ENCODE data around the gene DNAH11. TPM values are rescaled to one million over a fixed set of nuclear protein-coding genes. Genes with fewer than 3 reads are reported as not detected.

DNAH11 gene
- total and polyA plus RNA-seq, 4 donors, result 1.8 to 24.7 (median 8.1) TPM

- ATAC-seq (ENCODE audit: insufficient read depth, low FRiP score), result no peak
- 89% methylated on average over 5 of the region's 5 CpGs for WGBS, 2 donors
- Histone ChIP-seq H3K36me3 (ENCODE audit: control insufficient read depth in 4 of 4, insufficient read depth in 4 of 4, low read length in 4 of 4) (no peaks in the 10 kb centered on the region), H3K9ac (ENCODE audit: insufficient read depth in 1 of 2, low read length in 2 of 2) (no peak overlapping the region), H3K4me1 (ENCODE audit: control insufficient read depth in 5 of 5, insufficient read depth in 5 of 5, low read length in 5 of 5) (no peaks in the 10 kb centered on the region), H3K9me3 (ENCODE audit: control insufficient read depth in 4 of 4, insufficient read depth in 3 of 4, low read length in 3 of 4) (no peaks in the 10 kb centered on the region), H3K27me3 (ENCODE audit: control insufficient read depth in 3 of 3, insufficient read depth in 3 of 3, low read length in 2 of 3) (peaks cover 0 to 2% (median 0%) of the 10 kb centered on the region in 3 donors), H3K4me3 (no peak overlapping the region), H3K27ac (ENCODE audit: low read depth in 1 of 2, low read length in 1 of 2) (no peak overlapping the region)
- TF ChIP-seq, protein P1, sequence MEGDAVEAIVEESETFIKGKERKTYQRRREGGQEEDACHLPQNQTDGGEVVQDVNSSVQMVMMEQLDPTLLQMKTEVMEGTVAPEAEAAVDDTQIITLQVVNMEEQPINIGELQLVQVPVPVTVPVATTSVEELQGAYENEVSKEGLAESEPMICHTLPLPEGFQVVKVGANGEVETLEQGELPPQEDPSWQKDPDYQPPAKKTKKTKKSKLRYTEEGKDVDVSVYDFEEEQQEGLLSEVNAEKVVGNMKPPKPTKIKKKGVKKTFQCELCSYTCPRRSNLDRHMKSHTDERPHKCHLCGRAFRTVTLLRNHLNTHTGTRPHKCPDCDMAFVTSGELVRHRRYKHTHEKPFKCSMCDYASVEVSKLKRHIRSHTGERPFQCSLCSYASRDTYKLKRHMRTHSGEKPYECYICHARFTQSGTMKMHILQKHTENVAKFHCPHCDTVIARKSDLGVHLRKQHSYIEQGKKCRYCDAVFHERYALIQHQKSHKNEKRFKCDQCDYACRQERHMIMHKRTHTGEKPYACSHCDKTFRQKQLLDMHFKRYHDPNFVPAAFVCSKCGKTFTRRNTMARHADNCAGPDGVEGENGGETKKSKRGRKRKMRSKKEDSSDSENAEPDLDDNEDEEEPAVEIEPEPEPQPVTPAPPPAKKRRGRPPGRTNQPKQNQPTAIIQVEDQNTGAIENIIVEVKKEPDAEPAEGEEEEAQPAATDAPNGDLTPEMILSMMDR (IDR thresholded peaks at IDR 0.05; ENCODE audit: control extremely low read depth, extremely low read depth), result no peak
- no peak for DNase-seq
Measured at GRCh38 chr7:21603972-21604749, 61.3 kb downstream of the DNAH11 start.

DNA sequence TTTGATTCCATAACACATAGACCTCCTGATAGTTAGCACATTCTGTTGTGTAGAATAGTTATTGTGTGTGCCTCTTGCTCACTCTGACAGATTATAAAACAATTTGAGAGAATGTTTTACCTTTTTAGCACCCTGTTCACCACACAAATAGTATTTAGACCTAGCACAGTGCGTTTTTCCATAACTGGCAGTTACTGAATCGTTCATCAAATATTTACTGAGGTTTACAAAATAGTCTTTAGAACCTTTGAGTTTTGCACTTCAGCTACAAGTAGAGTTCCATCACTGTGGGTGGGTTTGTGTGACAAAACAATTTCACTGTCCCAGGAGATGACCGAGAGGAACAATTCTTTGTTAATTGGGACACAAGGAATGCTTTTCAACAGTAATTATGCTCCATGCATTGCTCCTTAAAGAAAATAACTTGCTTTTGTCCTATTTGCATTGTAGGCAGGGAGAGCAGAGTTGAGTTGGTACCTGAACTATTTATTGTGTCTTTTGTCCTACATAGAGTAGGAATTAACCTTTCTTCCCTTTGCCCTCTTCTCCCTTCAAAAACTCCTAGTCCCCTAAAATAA is 62.3 kb downstream of the DNAH11 start:
- DNase-seq (no peak), ATAC-seq (ENCODE audit: insufficient read depth, low FRiP score) (no peak)
- H3K9me3 ChIP-seq (ENCODE audit: control insufficient read depth in 4 of 4, insufficient read depth in 3 of 4, low read length in 3 of 4), result no peaks in the 10 kb centered on the region
- H3K27ac ChIP-seq (ENCODE audit: low read depth in 1 of 2, low read length in 1 of 2), result no peak overlapping the region
- TF ChIP-seq, protein P1 (IDR thresholded peaks at IDR 0.05; ENCODE audit: control extremely low read depth, extremely low read depth), result no peak
- H3K4me3 ChIP-seq, result no peak overlapping the region
- no peaks in the 10 kb centered on the region for H3K36me3 ChIP-seq (ENCODE audit: control insufficient read depth in 4 of 4, insufficient read depth in 4 of 4, low read length in 4 of 4)
- no peak overlapping the region for H3K9ac ChIP-seq (ENCODE audit: insufficient read depth in 1 of 2, low read length in 2 of 2)
- WGBS, 2 donors, result 66 to 87% methylated on average over 3 of the region's 3 CpGs
- no peaks in the 10 kb centered on the region for H3K4me1 ChIP-seq (ENCODE audit: control insufficient read depth in 5 of 5, insufficient read depth in 5 of 5, low read length in 5 of 5)
- peaks cover 0 to 2% (median 0%) of the 10 kb centered on the region in 3 donors for H3K27me3 ChIP-seq (ENCODE audit: control insufficient read depth in 3 of 3, insufficient read depth in 3 of 3, low read length in 2 of 3)

- Histone ChIP-seq H3K4me1 (ENCODE audit: control insufficient read depth in 5 of 5, insufficient read depth in 5 of 5, low read length in 5 of 5) (no peaks in the 10 kb centered on the region), H3K4me3 (no peak overlapping the region), H3K27me3 (ENCODE audit: control insufficient read depth in 3 of 3, insufficient read depth in 3 of 3, low read length in 2 of 3) (peaks cover 0 to 2% (median 0%) of the 10 kb centered on the region in 3 donors), H3K36me3 (ENCODE audit: control insufficient read depth in 4 of 4, insufficient read depth in 4 of 4, low read length in 4 of 4) (no peaks in the 10 kb centered on the region), H3K9me3 (ENCODE audit: control insufficient read depth in 4 of 4, insufficient read depth in 3 of 4, low read length in 3 of 4) (no peaks in the 10 kb centered on the region), H3K27ac (ENCODE audit: low read depth in 1 of 2, low read length in 1 of 2) (no peak overlapping the region), H3K9ac (ENCODE audit: insufficient read depth in 1 of 2, low read length in 2 of 2) (no peak overlapping the region)
- TF ChIP-seq, protein P1 (IDR thresholded peaks at IDR 0.05; ENCODE audit: control extremely low read depth, extremely low read depth), result no peak
- WGBS, 2 donors, result 73 to 80% methylated on average over 3 of the region's 3 CpGs
- ATAC-seq (ENCODE audit: insufficient read depth, low FRiP score) (no peak), DNase-seq (no peak)
Measured at GRCh38 chr7:21608465-21608864, 65.6 kb downstream of the DNAH11 start.

All from lung (tissue), 12 donors.